SU-DHL-6 (cell line): Measurements from ENCODE around the gene TBC1D19.

ENCODE experiments used
- H2AFZ ChIP-seq: fragments of 200-600 bp; sonication (generic); 2 replicates; pipeline ENCODE4 v1.6.1; 2014; ENCODE audit warnings: low read depth, mild to moderate bottlenecking, moderate library complexity, mixed read lengths, antibody characterized with exemption, low read length; ENCODE audit not compliant: severe bottlenecking
- H3F3A ChIP-seq: fragments of 200-600 bp; shearing (Covaris generic); 2 replicates; pipeline ENCODE4 v1.6.0; 2016; ENCODE audit warnings: antibody characterized with exemption, mild to moderate bottlenecking; ENCODE audit not compliant: insufficient read depth
- H3K27ac ChIP-seq: fragments of 200-600 bp; sonication (generic); 2 replicates; pipeline ENCODE4 v1.5.1; 2016; ENCODE audit warnings: low read depth, mild to moderate bottlenecking, low read length, moderate library complexity, mixed read lengths
- H3K27me3 ChIP-seq: fragments of 200-600 bp; sonication (generic), shearing (Covaris generic); 2 replicates; pipeline ENCODE4 v1.6.0; 2014; ENCODE audit warnings: mild to moderate bottlenecking, low read length
- H3K36me3 ChIP-seq: fragments of 200-600 bp; sonication (generic); 2 replicates; pipeline ENCODE4 v1.6.1; 2014; ENCODE audit warnings: mild to moderate bottlenecking, low read length, mixed read lengths
- H3K4me2 ChIP-seq: fragments of 300-600, 200-600 bp; shearing (Covaris generic), sonication (generic); 2 replicates; pipeline ENCODE4 v1.6.0; 2014; ENCODE audit warnings: low read length, low read depth, mild to moderate bottlenecking; ENCODE audit not compliant: poor library complexity, severe bottlenecking
- H3K4me3 ChIP-seq: fragments of 200-600 bp; sonication (generic); 2 replicates; pipeline ENCODE4 v1.5.1; 2014; ENCODE audit warnings: antibody characterized with exemption, low read length, mild to moderate bottlenecking, mixed read lengths; ENCODE audit not compliant: insufficient read depth, poor library complexity, severe bottlenecking
- H3K79me2 ChIP-seq: fragments of 200-600 bp; sonication (generic); 2 replicates; pipeline ENCODE4 v1.6.1; 2014; ENCODE audit warnings: mild to moderate bottlenecking, low read length, moderate library complexity; ENCODE audit not compliant: insufficient read depth
- H3K9ac ChIP-seq: fragments of 200-600 bp; sonication (generic); 2 replicates; pipeline ENCODE4 v1.7.0; 2014; ENCODE audit warnings: mild to moderate bottlenecking, low read length
- H3K9me2 ChIP-seq: fragments of 200-600 bp; sonication (generic); replicated peaks from 2 replicates; pipeline ENCODE4 v1.6.1; 2014; ENCODE audit warnings: low read length; ENCODE audit not compliant: insufficient read depth
- H3K9me3 ChIP-seq: fragments of 200-600 bp; sonication (generic); 2 replicates; pipeline ENCODE4 v1.6.1; 2014; ENCODE audit warnings: low read length, mixed read lengths; ENCODE audit not compliant: insufficient read depth
- H4K20me1 ChIP-seq: fragments of 200-600 bp; sonication (generic); 2 replicates; pipeline ENCODE4 v1.6.1; 2014; ENCODE audit warnings: low read depth, mild to moderate bottlenecking, antibody characterized with exemption, low read length, moderate library complexity, mixed read lengths
- EZH2phosphoT487 ChIP-seq: fragments of 200-600 bp; sonication (generic), shearing (Covaris generic); conservative IDR thresholded peaks from 2 replicates; pipeline ENCODE4 v1.6.1; 2018; ENCODE audit warnings: mild to moderate bottlenecking, antibody characterized with exemption, low read length, moderate library complexity, mixed read lengths
- TF ChIP-seq, protein P1 (sequence below): fragments of 200-600 bp; sonication (generic); IDR thresholded peaks from one replicate; pipeline ENCODE4 v1.5.1; 2017; ENCODE audit warnings: antibody characterized with exemption, mild to moderate bottlenecking, low read length, moderate library complexity; ENCODE audit not compliant: insufficient read depth, poor library complexity, severe bottlenecking

The TBC1D19 gene

DNA sequence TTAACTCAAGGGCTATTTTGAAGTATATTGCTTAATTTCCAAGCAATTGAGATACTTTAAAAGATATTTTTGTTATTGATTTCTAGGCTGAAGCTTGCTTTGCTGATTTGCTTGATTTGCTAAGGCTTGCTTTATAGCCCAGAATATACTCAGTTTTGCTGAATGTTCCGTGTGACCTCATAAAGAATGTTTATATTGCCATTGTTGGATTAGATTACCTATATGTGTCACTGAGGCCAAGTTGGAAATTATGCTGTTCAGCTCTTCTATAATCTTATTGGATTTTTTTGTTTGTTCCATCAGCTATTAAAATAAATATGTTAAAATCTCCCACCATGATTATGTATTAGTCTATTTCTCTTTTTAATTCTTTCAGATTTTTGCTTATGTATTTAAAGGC, 13.0 kb downstream of the TBC1D19 start:
- no peak overlapping the region for H3K9ac ChIP-seq
- no peak for TF ChIP-seq EZH2phosphoT487
- TF ChIP-seq, protein P1, sequence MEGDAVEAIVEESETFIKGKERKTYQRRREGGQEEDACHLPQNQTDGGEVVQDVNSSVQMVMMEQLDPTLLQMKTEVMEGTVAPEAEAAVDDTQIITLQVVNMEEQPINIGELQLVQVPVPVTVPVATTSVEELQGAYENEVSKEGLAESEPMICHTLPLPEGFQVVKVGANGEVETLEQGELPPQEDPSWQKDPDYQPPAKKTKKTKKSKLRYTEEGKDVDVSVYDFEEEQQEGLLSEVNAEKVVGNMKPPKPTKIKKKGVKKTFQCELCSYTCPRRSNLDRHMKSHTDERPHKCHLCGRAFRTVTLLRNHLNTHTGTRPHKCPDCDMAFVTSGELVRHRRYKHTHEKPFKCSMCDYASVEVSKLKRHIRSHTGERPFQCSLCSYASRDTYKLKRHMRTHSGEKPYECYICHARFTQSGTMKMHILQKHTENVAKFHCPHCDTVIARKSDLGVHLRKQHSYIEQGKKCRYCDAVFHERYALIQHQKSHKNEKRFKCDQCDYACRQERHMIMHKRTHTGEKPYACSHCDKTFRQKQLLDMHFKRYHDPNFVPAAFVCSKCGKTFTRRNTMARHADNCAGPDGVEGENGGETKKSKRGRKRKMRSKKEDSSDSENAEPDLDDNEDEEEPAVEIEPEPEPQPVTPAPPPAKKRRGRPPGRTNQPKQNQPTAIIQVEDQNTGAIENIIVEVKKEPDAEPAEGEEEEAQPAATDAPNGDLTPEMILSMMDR: no peak
- no peaks in the 10 kb centered on the region for H3F3A ChIP-seq

DNA sequence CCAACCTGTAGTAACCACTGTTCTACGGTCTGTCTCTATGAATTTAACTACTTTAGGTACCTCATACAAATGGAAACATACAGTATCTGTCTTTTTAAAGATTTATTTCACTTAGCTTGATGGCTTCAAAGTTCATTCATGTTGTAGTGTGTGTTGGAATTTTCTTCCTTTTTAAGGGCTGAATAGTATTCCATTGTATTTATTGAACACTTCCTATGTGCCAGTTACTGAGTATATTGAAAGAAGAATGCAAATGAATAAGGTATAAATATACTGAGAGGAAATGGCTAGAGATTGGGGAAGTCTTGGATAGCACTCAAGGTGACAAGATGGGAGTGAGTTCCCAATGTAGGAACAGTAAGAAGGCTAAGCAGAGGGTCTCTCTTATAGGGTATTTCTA, 17.3 kb downstream of the TBC1D19 start:
- Histone ChIP-seq H3K9me2 (no peaks in the 10 kb centered on the region), H3K4me3 (no peak overlapping the region), H3K4me2 (no peak overlapping the region), H2AFZ (no peak overlapping the region), H3K9me3 (peaks cover 4% of the 10 kb centered on the region; the same call in 1 of the 2 replicates), H4K20me1 (no peaks in the 10 kb centered on the region), H3K27ac (no peak overlapping the region), H3K27me3 (no peaks in the 10 kb centered on the region), H3K79me2 (no peaks in the 10 kb centered on the region), H3K9ac (no peak overlapping the region), H3K36me3 (no peaks in the 10 kb centered on the region), H3F3A (no peaks in the 10 kb centered on the region)
- TF ChIP-seq, protein P1: no peak
- TF ChIP-seq EZH2phosphoT487: no peak

More for the DNA sequence above, 13.0 kb downstream of the TBC1D19 start:
- no peaks in the 10 kb centered on the region for H3K36me3 ChIP-seq
- no peaks in the 10 kb centered on the region for H4K20me1 ChIP-seq
- H3K27ac ChIP-seq: no peak overlapping the region
- H3K27me3 ChIP-seq: no peaks in the 10 kb centered on the region
- H3K4me3 ChIP-seq: no peak overlapping the region
- no peak overlapping the region for H2AFZ ChIP-seq
- H3K9me3 ChIP-seq: peaks cover 4% of the 10 kb centered on the region; the same call in 1 of the 2 replicates
- no peaks in the 10 kb centered on the region for H3K9me2 ChIP-seq
- H3K4me2 ChIP-seq: no peak overlapping the region
- H3K79me2 ChIP-seq: no peaks in the 10 kb centered on the region

DNA sequence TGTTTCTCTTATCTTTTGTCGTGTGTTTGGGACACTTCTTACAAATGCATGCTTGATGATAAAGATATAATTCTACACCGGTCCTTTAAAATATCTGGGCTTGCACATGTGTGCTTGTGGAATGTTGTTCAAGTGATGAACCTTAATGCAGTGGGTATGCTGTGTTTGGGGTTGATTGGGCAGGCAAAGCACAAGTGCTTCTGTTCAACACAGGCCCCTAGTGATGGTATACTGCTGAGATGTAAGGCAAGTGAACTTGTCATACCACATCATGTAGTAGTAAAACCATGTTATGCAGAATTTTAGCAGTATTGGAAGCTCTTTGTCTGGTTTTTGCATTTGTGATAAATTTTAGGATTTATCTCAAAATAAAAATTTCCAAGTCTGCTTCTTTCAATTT, 23.9 kb downstream of the TBC1D19 start:
- Histone ChIP-seq H3K27ac (no peak overlapping the region), H3K79me2 (no peaks in the 10 kb centered on the region), H3K9me3 (no peaks in the 10 kb centered on the region), H3K4me3 (no peak overlapping the region), H2AFZ (no peak overlapping the region), H3K4me2 (no peak overlapping the region), H3F3A (no peaks in the 10 kb centered on the region), H3K27me3 (no peaks in the 10 kb centered on the region), H3K9ac (no peak overlapping the region), H3K9me2 (no peaks in the 10 kb centered on the region), H3K36me3 (no peaks in the 10 kb centered on the region), H4K20me1 (no peaks in the 10 kb centered on the region)
- no peak for TF ChIP-seq EZH2phosphoT487
- TF ChIP-seq, protein P1: no peak

DNA sequence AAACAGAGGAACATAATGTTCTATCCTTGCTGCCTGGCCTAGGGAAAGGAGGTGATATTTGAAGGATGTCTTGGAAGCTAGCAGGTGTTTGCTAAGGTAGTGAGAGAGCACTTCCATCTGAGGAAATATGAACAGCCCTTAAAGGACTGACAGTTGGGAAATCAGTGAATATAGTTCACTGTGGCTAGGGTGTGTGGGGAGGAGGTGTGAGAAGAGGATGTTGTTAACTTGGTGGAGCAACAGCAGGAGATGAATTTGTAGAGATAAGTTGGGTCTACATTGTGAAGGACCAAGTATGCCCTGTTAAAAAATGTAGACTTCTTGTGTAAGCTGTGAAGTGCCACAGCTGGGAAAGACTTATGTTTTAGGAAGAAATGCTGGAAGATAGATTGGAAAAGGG, 25.5 kb downstream of the TBC1D19 start:
- no peak overlapping the region for H2AFZ ChIP-seq
- H3K9me2 ChIP-seq: no peaks in the 10 kb centered on the region
- no peak overlapping the region for H3K9ac ChIP-seq
- no peak overlapping the region for H3K4me2 ChIP-seq
- H3K36me3 ChIP-seq: no peaks in the 10 kb centered on the region
- H3K27me3 ChIP-seq: no peaks in the 10 kb centered on the region
- TF ChIP-seq EZH2phosphoT487: no peak
- TF ChIP-seq, protein P1: no peak
- H3F3A ChIP-seq: no peaks in the 10 kb centered on the region
- no peaks in the 10 kb centered on the region for H3K79me2 ChIP-seq
- no peak overlapping the region for H3K4me3 ChIP-seq
- H4K20me1 ChIP-seq: no peaks in the 10 kb centered on the region
- H3K9me3 ChIP-seq: no peaks in the 10 kb centered on the region
- H3K27ac ChIP-seq: no peak overlapping the region
